ENCODE results near the gene TNMD. TPM values are rescaled to one million over a fixed set of nuclear protein-coding genes. Genes with fewer than 3 reads are reported as not detected.

Gene TNMD
- total and polyA plus RNA-seq, 2 donors (not counting 3 experiments of a cell fraction or from before 2014, with no cell fraction given) = not detected

DNA sequence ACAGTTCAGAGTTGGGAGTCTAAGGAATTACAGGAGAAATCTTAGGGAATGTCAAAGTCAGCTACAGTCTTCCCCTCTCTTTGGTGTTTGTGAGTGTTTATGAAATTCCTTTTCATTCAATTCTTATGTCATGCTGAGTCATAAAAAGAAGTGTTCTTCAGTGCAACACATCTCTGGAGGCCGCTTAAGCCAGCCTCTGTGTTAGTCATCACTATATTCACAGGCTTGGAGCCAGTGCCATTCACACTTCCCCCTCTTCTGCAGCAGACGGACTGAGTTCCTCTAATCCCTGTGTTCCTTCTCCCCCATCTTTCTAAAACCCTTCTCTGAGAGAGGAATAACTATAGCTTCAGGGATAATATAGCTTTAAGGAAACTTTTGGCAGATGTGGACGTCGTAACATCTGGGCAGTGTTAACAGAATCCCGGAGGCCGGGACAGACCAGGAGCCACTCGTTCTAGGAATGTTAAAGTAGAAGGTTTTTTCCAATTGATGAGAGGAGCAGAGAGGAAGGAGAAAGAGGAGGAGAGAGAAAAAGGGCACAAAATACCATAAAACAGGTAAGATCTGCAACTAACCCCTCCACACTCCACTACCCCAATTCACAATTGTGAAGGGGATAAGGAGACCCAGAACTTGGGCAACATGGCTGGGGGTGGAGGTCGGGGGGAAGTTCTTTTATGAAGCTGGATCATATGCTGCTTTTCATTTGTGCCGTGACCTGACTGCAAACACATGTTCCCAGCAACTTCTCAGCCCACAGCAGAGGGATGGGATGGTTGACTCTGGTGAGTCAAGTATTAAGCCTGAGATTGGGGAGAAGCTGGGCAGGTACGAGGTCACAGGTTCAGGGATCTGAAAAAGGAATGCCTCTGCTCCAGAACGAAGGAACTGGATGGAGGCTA lies 59.5 kb downstream of the TNMD start, which contains the start of gene SRPX2:
Gene SRPX2, plus strand, starts transcription at position 244 of the 905 bp plus-strand sequence. CDS start 2,124 bp downstream, outside the sequence.
- peak within 1 kb of the TSS; percentile 87 for H3K9ac ChIP-seq (replicated peaks; ENCODE audit: extremely low read depth, insufficient read depth, low read length)
- peak within 1 kb of the TSS; percentile 99 for H3K27ac ChIP-seq (ENCODE audit: insufficient read depth, low read depth, low read length)
- peak within 1 kb of the TSS; percentile 52 to 95 (median 88) for H3K4me3 ChIP-seq (replicated peaks in 1 of 3; ENCODE audit: insufficient read depth in 1 of 3, low read depth in 1 of 3, low read length in 3 of 3)
- FAIRE-seq (peak; percentile 88), DNase-seq (ENCODE audit: low read depth, low spot score) (peak; percentile 85)
- CTCF ChIA-PET = interaction anchor here (0.6 to 4.1 kb wide), 4 partner anchors 9 to 518 kb away, joined by 3 to 10 read pairs (median 4); no protein-coding TSS in a partner anchor
- peaks cover 42% of the 10 kb centered on the region for H3K79me2 ChIP-seq (ENCODE audit: control insufficient read depth, insufficient read depth, low read length)
- TF ChIP-seq CTCF (IDR thresholded peaks at IDR 0.05; ENCODE audit: extremely low read depth in 1 of 2, insufficient read depth in 1 of 2, low read depth in 1 of 2, low read length in 2 of 2) = no peak
- TF ChIP-seq JUN (IDR thresholded peaks at IDR 0.05; ENCODE audit: borderline replicate concordance, insufficient read depth, insufficient read length, low read depth) = peak; percentile 81
- no peak for TF ChIP-seq GATA2 (IDR thresholded peaks at IDR 0.05; ENCODE audit: insufficient read depth, insufficient read length, low read depth, low read length)
- TF ChIP-seq POLR2A (IDR thresholded peaks at IDR 0.05; ENCODE audit: low read depth, low read length) = peak; percentile 83
- no peak for TF ChIP-seq EZH2 (IDR thresholded peaks at IDR 0.05; ENCODE audit: borderline replicate concordance, low read depth, low read length, severe bottlenecking)
- peak; percentile 78 for TF ChIP-seq POLR2AphosphoS5 (IDR thresholded peaks at IDR 0.05; ENCODE audit: insufficient read depth, low read depth, low read length)
- TF ChIP-seq MYC (IDR thresholded peaks at IDR 0.05; ENCODE audit: low read depth, low read length) = no peak
- peak; percentile 83 for TF ChIP-seq FOS (IDR thresholded peaks at IDR 0.05; ENCODE audit: borderline replicate concordance, insufficient read depth, low read length)
- TF ChIP-seq, protein P1, sequence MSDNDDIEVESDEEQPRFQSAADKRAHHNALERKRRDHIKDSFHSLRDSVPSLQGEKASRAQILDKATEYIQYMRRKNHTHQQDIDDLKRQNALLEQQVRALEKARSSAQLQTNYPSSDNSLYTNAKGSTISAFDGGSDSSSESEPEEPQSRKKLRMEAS (IDR thresholded peaks at IDR 0.05; ENCODE audit: insufficient read depth, insufficient read length) = no peak
- H3K4me1 ChIP-seq (ENCODE audit: control insufficient read depth, extremely low read depth, insufficient read depth, low read length) = peaks cover 53% of the 10 kb centered on the region
- intact Hi-C loops (cut with micrococcal nuclease) (loop anchor here (1.0 to 5.0 kb wide), 2 partner anchors 8 to 748 kb away; partner anchors contain the start of genes RPL36A and TSPAN6), dilution Hi-C loops (cut with MboI; ENCODE audit: extremely low pct_ligation_motif_present, low sequenced_read_pairs) (no loop called here)
- H3K9me3 ChIP-seq (replicated peaks; ENCODE audit: control insufficient read depth, insufficient read depth, low read length) = no peaks in the 10 kb centered on the region
- no peaks in the 10 kb centered on the region for H3K27me3 ChIP-seq (ENCODE audit: control insufficient read depth in 2 of 2, insufficient read depth in 2 of 2, low read length in 2 of 2)
- H3K4me2 ChIP-seq (ENCODE audit: insufficient read depth, low read length) = peak within 1 kb of the TSS; percentile 95
- TSS peak; percentile 53 for BruUV-seq (replicated peaks)
- peak within 1 kb of the TSS; percentile 23 for H2AFZ ChIP-seq (ENCODE audit: low read depth, low read length)
- no peaks in the 10 kb centered on the region for H4K20me1 ChIP-seq (replicated peaks; ENCODE audit: control insufficient read depth, extremely low read depth, insufficient read depth, low read length)
- POLR2A ChIA-PET = no interaction called here
- no peaks in the 10 kb centered on the region for H3K9me1 ChIP-seq (replicated peaks; ENCODE audit: control insufficient read depth, extremely low read depth, insufficient read depth, low read length)
- no peaks in the 10 kb centered on the region for H3K36me3 ChIP-seq (ENCODE audit: control insufficient read depth in 2 of 2, extremely low read depth in 1 of 2, insufficient read depth in 2 of 2, low read length in 2 of 2)
